Progenitor cell of endocrine pancreas (in vitro differentiated cells): ENCODE results near the gene FAM9B. TPM values are rescaled to one million over a fixed set of nuclear protein-coding genes. Genes with fewer than 3 reads are reported as not detected.

Experiments
- DNase-seq: peaks from one replicate; pipeline ENCODE4 v3.0.0; 2021; ENCODE audit warnings: low spot score; ENCODE audit not compliant: unreplicated experiment
- H3K27ac Mint-ChIP-seq: 2 replicates; pipeline ENCODE4 v1.8.0; 2021; ENCODE audit warnings: mild to moderate bottlenecking, moderate library complexity, mixed read lengths
- H3K27me3 Mint-ChIP-seq: 2 replicates; pipeline ENCODE4 v1.8.0; 2021; ENCODE audit warnings: mixed read lengths
- H3K36me3 Mint-ChIP-seq: 2 replicates; pipeline ENCODE4 v1.8.0; 2022; ENCODE audit warnings: mixed read lengths; ENCODE audit not compliant: insufficient read depth
- H3K4me1 Mint-ChIP-seq: 2 replicates; pipeline ENCODE4 v1.8.0; 2021; ENCODE audit warnings: low read depth, mixed read lengths
- H3K4me3 Mint-ChIP-seq: 2 replicates; pipeline ENCODE4 v1.8.0; 2021; ENCODE audit warnings: low read depth, mild to moderate bottlenecking, moderate library complexity, mixed read lengths
- H3K9me3 Mint-ChIP-seq: 2 replicates; pipeline ENCODE4 v1.8.0; 2021; ENCODE audit warnings: low read depth, mixed read lengths
- CTCF ChIP-seq: fragments of 200-600 bp; sonication (generic); IDR thresholded peaks from one replicate; pipeline ENCODE4 v1.5.0; 2021; ENCODE audit warnings: antibody characterized with exemption, mild to moderate bottlenecking; ENCODE audit not compliant: unreplicated experiment
- total RNA-seq: library from RNA; stranded (reverse); gene quantifications from 2 replicates; pipeline ENCODE4 v1.2.1, GENCODE V29; 2021

FAM9B gene
- total RNA-seq, 1 donor from 2014 or later, result not detected

GRCh38 chrX:9069573-9069972, 35.6 kb upstream of the FAM9B start:
- Mint-ChIP-seq H3K9me3 (peaks cover 14% of the 10 kb centered on the region), H3K27ac (no peak overlapping the region), H3K4me3 (no peak overlapping the region), H3K27me3 (peaks cover 4% of the 10 kb centered on the region), H3K4me1 (peaks cover 7% of the 10 kb centered on the region), H3K36me3 (no peaks in the 10 kb centered on the region)
- TF ChIP-seq CTCF, result no peak
- DNase-seq, result no peak

GRCh38 chrX:9064694-9065093, 30.8 kb upstream of the FAM9B start:
- no peak overlapping the region for H3K4me3 Mint-ChIP-seq
- H3K27ac Mint-ChIP-seq, result no peak overlapping the region
- no peak for TF ChIP-seq CTCF
- peaks cover 13% of the 10 kb centered on the region for H3K9me3 Mint-ChIP-seq
- no peak for DNase-seq
- no peaks in the 10 kb centered on the region for H3K27me3 Mint-ChIP-seq
- peaks cover 17% of the 10 kb centered on the region for H3K4me1 Mint-ChIP-seq
- H3K36me3 Mint-ChIP-seq, result no peaks in the 10 kb centered on the region

DNA sequence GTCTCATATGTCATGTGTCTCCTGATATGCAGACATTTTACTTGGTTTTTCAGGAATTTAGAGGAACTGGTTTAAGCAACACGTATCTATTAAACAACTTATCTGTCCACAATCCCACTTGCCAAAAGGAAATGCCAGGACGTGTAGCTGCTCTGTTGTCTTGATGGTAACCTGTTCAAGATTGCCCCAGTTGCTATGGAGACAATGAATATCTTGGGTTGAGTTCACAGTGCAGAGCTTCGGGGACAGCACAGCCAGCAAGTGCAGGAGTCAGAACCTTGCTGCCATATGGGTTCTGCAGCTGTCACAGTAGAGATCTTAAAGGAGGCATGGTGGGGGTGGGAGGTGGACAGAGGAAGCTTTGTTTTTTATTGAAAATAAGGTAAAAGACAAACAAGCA, 28.7 kb upstream of the FAM9B start:
- Mint-ChIP-seq H3K4me3 (no peak overlapping the region), H3K9me3 (peaks cover 19% of the 10 kb centered on the region)

DNA sequence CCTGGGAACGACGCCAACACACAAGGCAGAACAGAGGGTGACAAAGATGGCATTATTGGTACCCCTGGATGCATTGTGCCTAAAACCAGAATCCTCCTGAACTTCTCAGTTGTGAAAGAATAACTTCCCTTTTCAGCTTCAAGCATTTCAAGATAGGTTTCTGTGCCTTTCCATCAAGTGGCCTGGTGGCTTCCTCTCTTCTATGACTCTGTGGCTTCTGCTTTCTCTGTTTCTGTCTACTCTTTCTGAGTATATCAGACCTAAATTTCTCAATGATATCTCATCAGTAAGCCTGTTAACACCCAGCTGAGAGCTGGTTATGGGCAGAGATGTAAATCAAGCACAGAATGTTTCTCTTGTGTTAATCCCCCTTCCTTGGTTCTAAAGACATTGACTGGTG, 21.4 kb upstream of the FAM9B start:
- TF ChIP-seq CTCF, result no peak

More for the DNA sequence above, 28.7 kb upstream of the FAM9B start:
- TF ChIP-seq CTCF, result no peak
- DNase-seq, result no peak
- Mint-ChIP-seq H3K36me3 (no peaks in the 10 kb centered on the region), H3K27me3 (no peaks in the 10 kb centered on the region), H3K27ac (no peak overlapping the region), H3K4me1 (peaks cover 10% of the 10 kb centered on the region)

DNA sequence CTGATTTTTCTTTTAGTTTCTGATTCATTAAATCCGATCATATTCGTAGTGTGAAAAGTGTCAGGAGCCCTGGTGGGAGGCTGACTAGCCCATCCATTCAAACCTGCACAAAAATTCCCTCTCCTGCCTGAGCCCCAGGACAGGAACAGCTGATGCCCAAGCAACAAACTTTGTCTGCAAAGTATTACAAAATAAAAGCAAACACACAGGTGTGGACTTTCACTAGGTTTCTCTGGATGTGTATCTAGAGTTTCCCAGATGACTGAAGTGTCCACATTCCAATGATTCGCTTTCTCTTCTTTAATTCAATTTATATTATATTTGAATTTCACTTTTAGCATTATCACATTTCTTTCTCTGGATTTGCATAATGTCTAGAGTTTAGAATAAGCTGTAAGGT, 18.2 kb upstream of the FAM9B start:
- no peak for TF ChIP-seq CTCF
- DNase-seq, result no peak
- no peaks in the 10 kb centered on the region for H3K36me3 Mint-ChIP-seq
- no peak overlapping the region for H3K27ac Mint-ChIP-seq
- H3K9me3 Mint-ChIP-seq, result peaks cover 7% of the 10 kb centered on the region
- no peaks in the 10 kb centered on the region for H3K27me3 Mint-ChIP-seq
- H3K4me1 Mint-ChIP-seq, result no peaks in the 10 kb centered on the region
- no peak overlapping the region for H3K4me3 Mint-ChIP-seq

More for the DNA sequence above, 21.4 kb upstream of the FAM9B start:
- Mint-ChIP-seq H3K27me3 (no peaks in the 10 kb centered on the region), H3K9me3 (peaks cover 13% of the 10 kb centered on the region), H3K27ac (no peak overlapping the region), H3K4me3 (no peak overlapping the region), H3K4me1 (no peaks in the 10 kb centered on the region), H3K36me3 (no peaks in the 10 kb centered on the region)
- DNase-seq, result no peak
